Tibial artery (tissue), 4 donors: ENCODE measurements around the gene THOP1.

Experiments used
- DNase-seq, 2 donors: peaks; one replicate each; pipeline ENCODE4 v3.0.0-alpha.2; 2019
- H3K27ac ChIP-seq, 2 donors: fragments of 200-600 bp; sonication (generic) in 1 of 2; 1 replicate in 1 of 2; 2 replicates in 1 of 2; pipeline ENCODE4 v1.5.1; 2018 to 2019; ENCODE audit warnings: mild to moderate bottlenecking in 1 of 2
- H3K27me3 ChIP-seq, 2 donors: fragments of 200-600 bp; sonication (generic) in 1 of 2; one replicate each; pipeline versions ENCODE4 v1.5.1 to v1.6.0; 2016 to 2019
- H3K36me3 ChIP-seq, 3 donors: fragments of 200-600 bp; sonication (generic) in 2 of 3; one replicate each; pipeline ENCODE4 v1.5.1; 2016 to 2019; ENCODE audit warnings: mild to moderate bottlenecking in 2 of 3
- H3K4me1 ChIP-seq, 4 donors: fragments of 200-600 bp; sonication (generic) in 2 of 4; 1 replicate in 3 of 4; 2 replicates in 1 of 4; pipeline ENCODE4 v1.5.1; 2016 to 2019
- H3K4me3 ChIP-seq, 2 donors: fragments of 200-600 bp; sonication (generic) in 1 of 2; 1 replicate in 1 of 2; 2 replicates in 1 of 2; pipeline ENCODE4 v1.5.1; 2018 to 2019; ENCODE audit warnings: mild to moderate bottlenecking in 2 of 2
- H3K9me3 ChIP-seq, 3 donors: fragments of 200-600 bp; sonication (generic) in 1 of 3; one replicate each; pipeline ENCODE4 v1.5.1; 2016 to 2019
- intact Hi-C: fragments of 100-400 bp; cut with DNase I; formaldehyde crosslinking; loops from one replicate; pipeline ENCODE4 v1.15.0; 2023; ENCODE audit warnings: low total_unique reads
- TF ChIP-seq, protein P1 (sequence below), 2 experiments: fragments of 200-600 bp in 1 of 2; fragments of 450-650 bp in 1 of 2; IDR thresholded peaks; one replicate each; pipeline ENCODE4 v1.5.1; 2017 to 2019; ENCODE audit warnings: antibody characterized with exemption in 2 of 2, mild to moderate bottlenecking in 1 of 2, moderate library complexity in 1 of 2

The THOP1 gene

DNA sequence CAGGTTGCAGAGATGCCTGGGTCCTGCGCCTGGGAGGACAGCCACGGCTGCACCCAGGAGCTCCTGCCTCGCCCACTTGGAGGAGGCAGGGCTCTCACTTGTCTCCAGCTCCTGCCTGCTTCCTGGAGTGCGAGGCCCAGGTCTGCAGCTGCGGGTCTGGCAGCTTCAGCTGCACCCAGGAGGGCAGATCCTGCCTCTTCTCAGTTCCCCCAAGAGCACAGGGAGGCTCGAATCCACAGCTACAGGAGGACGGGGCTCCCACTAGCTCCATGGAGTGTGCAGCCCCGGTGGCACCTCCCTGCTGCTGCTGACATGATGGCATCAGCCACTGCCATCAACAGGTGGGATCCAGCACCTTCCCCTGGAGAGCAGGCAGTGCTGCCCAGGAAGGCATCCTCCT lies 38.8 kb downstream of the THOP1 start:
- H3K27ac ChIP-seq = no peak overlapping the region
- no peaks in the 10 kb centered on the region for H3K27me3 ChIP-seq
- H3K9me3 ChIP-seq = peaks cover 0 to 5% (median 0%) of the 10 kb centered on the region in 3 donors
- TF ChIP-seq, protein P1, sequence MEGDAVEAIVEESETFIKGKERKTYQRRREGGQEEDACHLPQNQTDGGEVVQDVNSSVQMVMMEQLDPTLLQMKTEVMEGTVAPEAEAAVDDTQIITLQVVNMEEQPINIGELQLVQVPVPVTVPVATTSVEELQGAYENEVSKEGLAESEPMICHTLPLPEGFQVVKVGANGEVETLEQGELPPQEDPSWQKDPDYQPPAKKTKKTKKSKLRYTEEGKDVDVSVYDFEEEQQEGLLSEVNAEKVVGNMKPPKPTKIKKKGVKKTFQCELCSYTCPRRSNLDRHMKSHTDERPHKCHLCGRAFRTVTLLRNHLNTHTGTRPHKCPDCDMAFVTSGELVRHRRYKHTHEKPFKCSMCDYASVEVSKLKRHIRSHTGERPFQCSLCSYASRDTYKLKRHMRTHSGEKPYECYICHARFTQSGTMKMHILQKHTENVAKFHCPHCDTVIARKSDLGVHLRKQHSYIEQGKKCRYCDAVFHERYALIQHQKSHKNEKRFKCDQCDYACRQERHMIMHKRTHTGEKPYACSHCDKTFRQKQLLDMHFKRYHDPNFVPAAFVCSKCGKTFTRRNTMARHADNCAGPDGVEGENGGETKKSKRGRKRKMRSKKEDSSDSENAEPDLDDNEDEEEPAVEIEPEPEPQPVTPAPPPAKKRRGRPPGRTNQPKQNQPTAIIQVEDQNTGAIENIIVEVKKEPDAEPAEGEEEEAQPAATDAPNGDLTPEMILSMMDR (IDR thresholded peaks at IDR 0.05) = no peak
- H3K36me3 ChIP-seq = peaks cover 16 to 57% (median 36%) of the 10 kb centered on the region in 3 donors
- H3K4me1 ChIP-seq = peaks cover 0 to 17% (median 7%) of the 10 kb centered on the region in 4 donors
- DNase-seq = no peak
- no peak overlapping the region for H3K4me3 ChIP-seq
- intact Hi-C loops = no loop called here

DNA sequence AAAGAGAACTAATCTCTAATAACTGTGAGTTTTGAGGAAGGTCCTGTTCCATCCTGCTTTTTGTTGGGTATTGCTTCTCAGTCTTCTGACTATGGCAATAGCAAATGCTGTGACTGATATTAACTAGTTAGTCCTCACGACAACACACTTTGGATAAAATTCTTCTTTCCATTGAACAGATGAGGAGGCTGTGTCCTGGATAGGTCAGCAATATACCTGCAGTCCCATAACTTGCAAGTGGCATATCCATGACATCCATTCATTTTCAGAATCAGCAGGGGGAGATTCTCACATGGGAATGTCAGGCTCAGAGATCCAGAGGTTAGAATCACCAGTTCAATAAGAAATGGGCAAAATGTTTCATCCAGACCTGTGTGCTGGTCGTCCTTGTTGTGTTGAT lies 41.7 kb downstream of the THOP1 start:
- Histone ChIP-seq H3K4me3 (no peak overlapping the region), H3K27ac (no peak overlapping the region), H3K36me3 (peaks cover 26 to 69% (median 56%) of the 10 kb centered on the region in 3 donors), H3K9me3 (peaks cover 0 to 19% (median 6%) of the 10 kb centered on the region in 3 donors), H3K4me1 (no peaks in the 10 kb centered on the region), H3K27me3 (no peaks in the 10 kb centered on the region)
- TF ChIP-seq, protein P1 (IDR thresholded peaks at IDR 0.05) = no peak
- no peak for DNase-seq
- intact Hi-C loops = no loop called here

DNA sequence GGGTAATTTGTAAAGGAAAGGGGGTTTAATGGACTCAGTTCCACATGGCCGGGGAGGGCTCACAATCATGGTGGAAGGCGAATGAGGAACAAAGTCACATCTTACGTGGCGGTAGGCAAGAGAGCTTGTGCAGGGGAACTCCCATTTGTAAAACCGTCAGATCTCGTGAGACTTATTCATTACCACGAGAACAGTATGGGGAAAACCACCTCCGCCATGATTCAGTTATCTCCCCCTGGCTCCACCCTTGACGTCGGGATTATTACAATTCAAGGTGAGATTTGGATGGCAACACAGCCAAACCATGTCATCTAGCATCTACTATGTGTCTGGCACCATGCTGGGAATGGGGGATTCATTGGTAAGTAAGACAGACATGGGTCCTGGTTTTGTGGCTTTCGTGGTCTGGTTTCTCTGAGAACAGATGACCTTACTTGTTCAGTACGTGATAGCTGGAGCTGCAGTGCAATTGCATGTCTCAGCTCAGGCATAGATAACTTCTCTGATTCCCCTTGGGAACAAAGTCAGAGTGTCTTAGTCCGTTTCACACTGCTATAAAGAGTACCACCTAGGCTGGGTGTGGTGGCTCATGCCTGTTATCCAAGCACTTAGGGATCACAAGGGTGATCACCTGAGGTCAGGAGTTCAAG lies 42.7 kb downstream of the THOP1 start:
- no peak for DNase-seq
- Histone ChIP-seq H3K27me3 (no peaks in the 10 kb centered on the region), H3K27ac (no peak overlapping the region), H3K4me1 (no peaks in the 10 kb centered on the region), H3K4me3 (no peak overlapping the region), H3K9me3 (peaks cover 0 to 28% (median 16%) of the 10 kb centered on the region in 3 donors), H3K36me3 (peaks cover 35 to 73% (median 66%) of the 10 kb centered on the region in 3 donors)
- intact Hi-C loops = no loop called here
- TF ChIP-seq, protein P1 (IDR thresholded peaks at IDR 0.05) = no peak

DNA sequence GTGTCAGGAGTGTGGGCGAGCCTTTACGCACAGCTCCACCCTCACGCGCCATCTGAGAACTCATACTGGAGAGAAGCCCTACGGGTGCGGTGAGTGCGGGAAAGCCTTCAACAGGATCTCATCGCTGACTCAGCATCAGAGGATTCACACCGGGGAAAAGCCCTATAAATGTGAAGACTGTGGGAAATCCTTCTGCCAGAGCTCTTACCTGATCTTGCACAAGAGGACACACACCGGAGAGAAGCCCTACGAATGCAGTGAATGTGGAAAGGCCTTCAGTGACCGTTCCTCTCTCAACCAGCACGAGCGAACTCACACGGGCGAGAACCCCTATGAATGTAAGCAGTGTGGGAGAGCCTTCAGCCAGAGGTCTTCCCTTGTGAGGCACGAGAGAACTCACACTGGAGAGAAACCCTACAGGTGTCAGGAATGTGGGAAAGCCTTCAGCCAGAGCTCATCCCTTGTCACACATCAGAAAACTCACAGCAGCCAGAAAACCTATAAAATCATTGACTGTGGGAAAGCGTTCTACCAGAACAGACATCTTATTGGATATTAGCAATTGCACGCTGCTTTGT lies 49.1 kb downstream of the THOP1 start:
- H3K27ac ChIP-seq = no peak overlapping the region
- peaks cover 8 to 60% (median 48%) of the 10 kb centered on the region in 3 donors for H3K9me3 ChIP-seq
- intact Hi-C loops = no loop called here
- peaks cover 46 to 74% (median 55%) of the 10 kb centered on the region in 3 donors for H3K36me3 ChIP-seq
- no peak for DNase-seq
- H3K27me3 ChIP-seq = no peaks in the 10 kb centered on the region
- no peak overlapping the region for H3K4me3 ChIP-seq
- no peaks in the 10 kb centered on the region for H3K4me1 ChIP-seq
- TF ChIP-seq, protein P1 (IDR thresholded peaks at IDR 0.05) = no peak

DNA sequence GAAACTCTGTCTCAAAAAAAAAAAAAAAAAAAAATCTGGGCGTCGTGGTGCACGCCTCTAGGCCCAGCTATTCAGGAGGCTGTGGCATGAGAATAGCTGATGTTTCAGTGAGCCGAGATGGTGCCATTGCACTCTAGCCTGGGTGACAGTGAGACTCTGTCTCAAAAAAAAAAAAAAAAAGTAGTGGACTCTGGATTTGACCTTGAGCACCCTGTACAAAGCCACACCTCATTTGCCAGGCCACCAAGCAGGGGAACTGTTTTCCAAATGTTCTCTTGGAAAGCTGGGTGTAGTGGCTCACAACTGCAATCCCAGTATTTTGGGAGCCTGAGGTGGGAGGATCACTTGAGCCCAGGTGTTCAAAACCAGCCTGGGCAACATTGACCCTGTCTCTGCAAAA lies 52.1 kb downstream of the THOP1 start:
- peaks cover 0 to 10% (median 7%) of the 10 kb centered on the region in 4 donors for H3K4me1 ChIP-seq
- DNase-seq = no peak
- TF ChIP-seq, protein P1 (IDR thresholded peaks at IDR 0.05) = no peak
- H3K36me3 ChIP-seq = peaks cover 32 to 50% (median 41%) of the 10 kb centered on the region in 3 donors
- intact Hi-C loops = no loop called here
- H3K27ac ChIP-seq = no peak overlapping the region
- H3K27me3 ChIP-seq = no peaks in the 10 kb centered on the region
- H3K4me3 ChIP-seq = no peak overlapping the region
- peaks cover 8 to 44% (median 37%) of the 10 kb centered on the region in 3 donors for H3K9me3 ChIP-seq
